GM23338 (cell line): Measurements from ENCODE around the gene MAT2B. TPM values are rescaled to one million over a fixed set of nuclear protein-coding genes. Genes with fewer than 3 reads are reported as not detected.
A peak's percentile ranks its signal among the peaks of the same experiment; 100 is the strongest.

Source experiments
- ATAC-seq: fragments of 200-7000 bp; cut with Tn5 transposase; 3 replicates; pipeline ENCODE4 v1.9.1; 2020
- DNase-seq: peaks from one replicate; pipeline ENCODE4 v3.0.0-alpha.2; 2015; ENCODE audit warnings: low spot score
- H2AFZ ChIP-seq: fragments of 200-600 bp; sonication (generic); 2 replicates; pipeline ENCODE4 v1.8.0; 2016; ENCODE audit warnings: antibody characterized with exemption, mild to moderate bottlenecking, moderate library complexity
- H3F3A ChIP-seq: fragments of 200-600 bp; sonication (generic); replicated peaks from 2 replicates; pipeline ENCODE4 v1.8.0; 2017; ENCODE audit warnings: antibody characterized with exemption, mixed run types, low read depth
- H3K27ac ChIP-seq: fragments of 200-600 bp; sonication (generic); 2 replicates; pipeline ENCODE4 v1.6.1; 2016; ENCODE audit warnings: low read depth
- H3K27me3 ChIP-seq: fragments of 200-600 bp; sonication (generic); 2 replicates; pipeline ENCODE4 v1.8.0; 2016; ENCODE audit warnings: mild to moderate bottlenecking, mixed run types, moderate library complexity; ENCODE audit not compliant: insufficient read depth
- H3K36me3 ChIP-seq: fragments of 200-600 bp; sonication (generic); 2 replicates; pipeline ENCODE4 v1.8.0; 2016; ENCODE audit warnings: mild to moderate bottlenecking; ENCODE audit not compliant: insufficient read depth
- H3K4me1 ChIP-seq: fragments of 200-600 bp; sonication (generic); 2 replicates; pipeline ENCODE4 v1.8.0; 2016; ENCODE audit warnings: mild to moderate bottlenecking, moderate library complexity; ENCODE audit not compliant: insufficient read depth
- H3K4me2 ChIP-seq: fragments of 200-600 bp; sonication (generic); 2 replicates; pipeline ENCODE4 v1.7.1; 2017; ENCODE audit warnings: mixed run types
- H3K4me3 ChIP-seq: fragments of 200-600 bp; sonication (generic); 2 replicates; pipeline ENCODE4 v1.6.1; 2016; ENCODE audit warnings: mixed run types
- H3K79me2 ChIP-seq: fragments of 200-600 bp; sonication (generic); replicated peaks from 2 replicates; pipeline ENCODE4 v1.8.0; 2017; ENCODE audit warnings: mild to moderate bottlenecking; ENCODE audit not compliant: insufficient read depth
- H3K9me2 ChIP-seq: fragments of 200-600 bp; sonication (generic); 2 replicates; pipeline ENCODE4 v1.8.0; 2017; ENCODE audit not compliant: insufficient read depth
- H4K20me1 ChIP-seq: fragments of 200-600 bp; sonication (generic); replicated peaks from 2 replicates; pipeline ENCODE4 v1.8.0; 2017; ENCODE audit warnings: mild to moderate bottlenecking; ENCODE audit not compliant: insufficient read depth
- H3K27ac Mint-ChIP-seq: 2 replicates; pipeline ENCODE4 v1.8.0; 2020; ENCODE audit warnings: inconsistent platforms, mild to moderate bottlenecking, moderate library complexity, mixed read lengths
- H3K27me3 Mint-ChIP-seq: 3 replicates; pipeline ENCODE4 v1.8.0; 2022; ENCODE audit warnings: low read depth, mild to moderate bottlenecking, moderate library complexity, mixed read lengths, inconsistent platforms; ENCODE audit not compliant: insufficient read depth, poor library complexity
- H3K36me3 Mint-ChIP-seq: 3 replicates; pipeline ENCODE4 v1.8.0; 2021; ENCODE audit warnings: low read depth, mild to moderate bottlenecking, inconsistent platforms, moderate library complexity, mixed read lengths
- H3K4me1 Mint-ChIP-seq: 3 replicates; pipeline ENCODE4 v1.8.0; 2020; ENCODE audit warnings: mild to moderate bottlenecking, inconsistent platforms, mixed read lengths
- H3K4me3 Mint-ChIP-seq: 3 replicates; pipeline ENCODE4 v1.8.0; 2021; ENCODE audit warnings: moderate library complexity, mild to moderate bottlenecking, inconsistent platforms, mixed read lengths
- H3K9me3 Mint-ChIP-seq: 3 replicates; pipeline ENCODE4 v1.8.0; 2020; ENCODE audit warnings: moderate library complexity, mild to moderate bottlenecking, inconsistent platforms, mixed read lengths
- STAT1 ChIP-seq: IDR thresholded peaks from one replicate; pipeline ENCODE4 v1.6.1; 2016; ENCODE audit warnings: antibody characterized with exemption; ENCODE audit not compliant: unreplicated experiment
- ZNF331 ChIP-seq: fragments of 250-450 bp; sonication (Bioruptor Pico); IDR thresholded peaks from 2 replicates; pipeline ENCODE4 v1.5.0; 2020; ENCODE audit warnings: low read depth, mild to moderate bottlenecking, moderate library complexity
- polyA plus RNA-seq: library from polyadenylated mRNA; unstranded; fragments of >200 nt; fragmentation: Nextera tagmentation; extraction: Ambion mirVana; gene quantifications from 2 replicates; pipeline ENCODE4 v1.2.1, GENCODE V29; 2016
- total RNA-seq: library from RNA; depleted of rRNA; stranded (reverse); fragments of >200 nt; shearing (Covaris generic); gene quantifications from 2 replicates; pipeline ENCODE4 v1.2.3, GENCODE V29; 2014
- TF ChIP-seq, protein P1 (sequence below): fragments of 250-450 bp; sonication (Bioruptor Pico); IDR thresholded peaks from 2 replicates; pipeline ENCODE4 v1.5.0; 2020; ENCODE audit warnings: mild to moderate bottlenecking, moderate library complexity
- TF ChIP-seq, protein P2 (sequence below), 2 experiments: fragments of 200-600 bp in 1 of 2; sonication (generic) in 1 of 2; conservative IDR thresholded peaks; 2 replicates each; pipeline versions ENCODE4 v1.5.1 to v1.6.1; 2016 to 2017; ENCODE audit warnings: antibody characterized with exemption in 2 of 2, low read depth in 2 of 2, mild to moderate bottlenecking in 2 of 2, moderate library complexity in 1 of 2
- TF ChIP-seq, protein P3 (sequence below): IDR thresholded peaks from one replicate; pipeline ENCODE4 v1.6.1; 2018; ENCODE audit warnings: antibody characterized with exemption; ENCODE audit not compliant: unreplicated experiment
- TF ChIP-seq, protein P4 (sequence below): IDR thresholded peaks from 2 replicates; pipeline ENCODE4 v1.6.1; 2016; ENCODE audit warnings: antibody characterized with exemption

MAT2B gene
- total and polyA plus RNA-seq, 2 experiments from 2014 or later, result 81.4 to 120 TPM

DNA sequence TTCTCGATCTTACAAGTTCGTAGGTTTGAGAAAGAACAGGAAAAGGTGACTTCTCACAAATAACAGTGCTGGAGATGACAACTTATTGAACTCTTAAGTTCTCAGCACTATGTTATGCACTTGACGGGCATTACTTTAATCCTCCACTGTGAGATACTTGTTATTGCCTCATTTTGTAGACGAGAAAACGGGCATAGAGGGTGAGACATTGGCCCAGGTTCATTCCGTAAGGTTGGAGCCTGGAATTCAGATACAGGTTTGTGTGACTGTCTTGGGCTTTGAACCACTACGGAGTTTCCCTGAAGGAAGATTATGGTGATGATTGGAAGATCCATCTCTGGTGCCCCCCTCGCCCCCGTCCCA, 657 bp downstream of the MAT2B start (continued):
- TF ChIP-seq, protein P1, sequence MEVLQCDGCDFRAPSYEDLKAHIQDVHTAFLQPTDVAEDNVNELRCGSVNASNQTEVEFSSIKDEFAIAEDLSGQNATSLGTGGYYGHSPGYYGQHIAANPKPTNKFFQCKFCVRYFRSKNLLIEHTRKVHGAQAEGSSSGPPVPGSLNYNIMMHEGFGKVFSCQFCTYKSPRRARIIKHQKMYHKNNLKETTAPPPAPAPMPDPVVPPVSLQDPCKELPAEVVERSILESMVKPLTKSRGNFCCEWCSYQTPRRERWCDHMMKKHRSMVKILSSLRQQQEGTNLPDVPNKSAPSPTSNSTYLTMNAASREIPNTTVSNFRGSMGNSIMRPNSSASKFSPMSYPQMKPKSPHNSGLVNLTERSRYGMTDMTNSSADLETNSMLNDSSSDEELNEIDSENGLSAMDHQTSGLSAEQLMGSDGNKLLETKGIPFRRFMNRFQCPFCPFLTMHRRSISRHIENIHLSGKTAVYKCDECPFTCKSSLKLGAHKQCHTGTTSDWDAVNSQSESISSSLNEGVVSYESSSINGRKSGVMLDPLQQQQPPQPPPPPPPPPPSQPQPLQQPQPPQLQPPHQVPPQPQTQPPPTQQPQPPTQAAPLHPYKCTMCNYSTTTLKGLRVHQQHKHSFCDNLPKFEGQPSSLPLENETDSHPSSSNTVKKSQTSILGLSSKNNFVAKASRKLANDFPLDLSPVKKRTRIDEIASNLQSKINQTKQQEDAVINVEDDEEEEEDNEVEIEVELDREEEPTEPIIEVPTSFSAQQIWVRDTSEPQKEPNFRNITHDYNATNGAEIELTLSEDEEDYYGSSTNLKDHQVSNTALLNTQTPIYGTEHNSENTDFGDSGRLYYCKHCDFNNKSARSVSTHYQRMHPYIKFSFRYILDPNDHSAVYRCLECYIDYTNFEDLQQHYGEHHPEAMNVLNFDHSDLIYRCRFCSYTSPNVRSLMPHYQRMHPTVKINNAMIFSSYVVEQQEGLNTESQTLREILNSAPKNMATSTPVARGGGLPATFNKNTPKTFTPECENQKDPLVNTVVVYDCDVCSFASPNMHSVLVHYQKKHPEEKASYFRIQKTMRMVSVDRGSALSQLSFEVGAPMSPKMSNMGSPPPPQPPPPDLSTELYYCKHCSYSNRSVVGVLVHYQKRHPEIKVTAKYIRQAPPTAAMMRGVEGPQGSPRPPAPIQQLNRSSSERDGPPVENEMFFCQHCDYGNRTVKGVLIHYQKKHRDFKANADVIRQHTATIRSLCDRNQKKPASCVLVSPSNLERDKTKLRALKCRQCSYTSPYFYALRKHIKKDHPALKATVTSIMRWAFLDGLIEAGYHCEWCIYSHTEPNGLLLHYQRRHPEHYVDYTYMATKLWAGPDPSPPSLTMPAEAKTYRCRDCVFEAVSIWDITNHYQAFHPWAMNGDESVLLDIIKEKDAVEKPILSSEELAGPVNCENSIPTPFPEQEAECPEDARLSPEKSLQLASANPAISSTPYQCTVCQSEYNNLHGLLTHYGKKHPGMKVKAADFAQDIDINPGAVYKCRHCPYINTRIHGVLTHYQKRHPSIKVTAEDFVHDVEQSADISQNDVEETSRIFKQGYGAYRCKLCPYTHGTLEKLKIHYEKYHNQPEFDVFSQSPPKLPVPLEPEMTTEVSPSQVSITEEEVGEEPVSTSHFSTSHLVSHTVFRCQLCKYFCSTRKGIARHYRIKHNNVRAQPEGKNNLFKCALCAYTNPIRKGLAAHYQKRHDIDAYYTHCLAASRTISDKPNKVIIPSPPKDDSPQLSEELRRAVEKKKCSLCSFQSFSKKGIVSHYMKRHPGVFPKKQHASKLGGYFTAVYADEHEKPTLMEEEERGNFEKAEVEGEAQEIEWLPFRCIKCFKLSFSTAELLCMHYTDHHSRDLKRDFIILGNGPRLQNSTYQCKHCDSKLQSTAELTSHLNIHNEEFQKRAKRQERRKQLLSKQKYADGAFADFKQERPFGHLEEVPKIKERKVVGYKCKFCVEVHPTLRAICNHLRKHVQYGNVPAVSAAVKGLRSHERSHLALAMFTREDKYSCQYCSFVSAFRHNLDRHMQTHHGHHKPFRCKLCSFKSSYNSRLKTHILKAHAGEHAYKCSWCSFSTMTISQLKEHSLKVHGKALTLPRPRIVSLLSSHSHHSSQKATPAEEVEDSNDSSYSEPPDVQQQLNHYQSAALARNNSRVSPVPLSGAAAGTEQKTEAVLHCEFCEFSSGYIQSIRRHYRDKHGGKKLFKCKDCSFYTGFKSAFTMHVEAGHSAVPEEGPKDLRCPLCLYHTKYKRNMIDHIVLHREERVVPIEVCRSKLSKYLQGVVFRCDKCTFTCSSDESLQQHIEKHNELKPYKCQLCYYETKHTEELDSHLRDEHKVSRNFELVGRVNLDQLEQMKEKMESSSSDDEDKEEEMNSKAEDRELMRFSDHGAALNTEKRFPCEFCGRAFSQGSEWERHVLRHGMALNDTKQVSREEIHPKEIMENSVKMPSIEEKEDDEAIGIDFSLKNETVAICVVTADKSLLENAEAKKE (CRISPR knock-in tag), result no peak
- TF ChIP-seq ZNF331 (CRISPR knock-in tag), result no peak

DNA sequence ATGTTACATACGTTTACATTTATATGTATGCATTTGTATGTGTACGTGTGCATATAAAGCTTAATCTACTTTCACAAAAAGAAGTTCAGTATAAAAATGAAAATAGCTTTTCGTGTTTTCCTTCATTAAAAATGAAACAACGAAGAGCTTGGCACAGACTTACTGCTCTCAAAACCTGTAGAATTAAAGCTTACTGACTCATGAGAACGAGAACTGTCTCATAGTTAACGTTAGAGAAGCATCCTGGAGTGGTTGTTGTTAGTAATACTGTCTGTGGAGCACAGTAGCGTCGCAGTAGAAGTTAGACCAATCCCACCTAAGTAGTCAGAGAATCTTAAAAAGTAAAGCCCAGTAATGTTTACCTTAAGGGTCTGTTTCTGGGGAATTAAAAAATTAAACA, 1.3 kb downstream of the MAT2B start:
- no peak overlapping the region for H3K27ac ChIP-seq
- peaks cover 47% of the 10 kb centered on the region for H3K4me1 Mint-ChIP-seq
- H3F3A ChIP-seq, result no peaks in the 10 kb centered on the region
- H3K9me2 ChIP-seq, result no peaks in the 10 kb centered on the region
- H2AFZ ChIP-seq, result no peak overlapping the region
- H3K27me3 ChIP-seq, result no peaks in the 10 kb centered on the region
- H3K4me3 ChIP-seq, result peak overlapping the region; percentile 58
- ATAC-seq (no peak), DNase-seq (no peak)
- H3K36me3 Mint-ChIP-seq, result peaks cover 39% of the 10 kb centered on the region
- no peaks in the 10 kb centered on the region for H3K36me3 ChIP-seq
- H3K27me3 Mint-ChIP-seq, result peaks cover 17% of the 10 kb centered on the region
- H3K4me3 Mint-ChIP-seq, result peak overlapping the region; percentile 96
- H3K79me2 ChIP-seq, result peaks cover 79% of the 10 kb centered on the region
- H3K4me1 ChIP-seq, result peaks cover 43% of the 10 kb centered on the region
- H3K9me3 Mint-ChIP-seq, result no peaks in the 10 kb centered on the region; the same call in 2 of the 3 replicates
- peaks cover 47% of the 10 kb centered on the region for H4K20me1 ChIP-seq
- H3K4me2 ChIP-seq, result peak overlapping the region; percentile 89
- H3K27ac Mint-ChIP-seq, result no peak overlapping the region
- no peak for TF ChIP-seq STAT1
- TF ChIP-seq, protein P2, sequence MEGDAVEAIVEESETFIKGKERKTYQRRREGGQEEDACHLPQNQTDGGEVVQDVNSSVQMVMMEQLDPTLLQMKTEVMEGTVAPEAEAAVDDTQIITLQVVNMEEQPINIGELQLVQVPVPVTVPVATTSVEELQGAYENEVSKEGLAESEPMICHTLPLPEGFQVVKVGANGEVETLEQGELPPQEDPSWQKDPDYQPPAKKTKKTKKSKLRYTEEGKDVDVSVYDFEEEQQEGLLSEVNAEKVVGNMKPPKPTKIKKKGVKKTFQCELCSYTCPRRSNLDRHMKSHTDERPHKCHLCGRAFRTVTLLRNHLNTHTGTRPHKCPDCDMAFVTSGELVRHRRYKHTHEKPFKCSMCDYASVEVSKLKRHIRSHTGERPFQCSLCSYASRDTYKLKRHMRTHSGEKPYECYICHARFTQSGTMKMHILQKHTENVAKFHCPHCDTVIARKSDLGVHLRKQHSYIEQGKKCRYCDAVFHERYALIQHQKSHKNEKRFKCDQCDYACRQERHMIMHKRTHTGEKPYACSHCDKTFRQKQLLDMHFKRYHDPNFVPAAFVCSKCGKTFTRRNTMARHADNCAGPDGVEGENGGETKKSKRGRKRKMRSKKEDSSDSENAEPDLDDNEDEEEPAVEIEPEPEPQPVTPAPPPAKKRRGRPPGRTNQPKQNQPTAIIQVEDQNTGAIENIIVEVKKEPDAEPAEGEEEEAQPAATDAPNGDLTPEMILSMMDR (conservative IDR thresholded peaks at IDR 0.05; ENCODE audit: low read depth in 2 of 2), result no peak
- TF ChIP-seq, protein P3, sequence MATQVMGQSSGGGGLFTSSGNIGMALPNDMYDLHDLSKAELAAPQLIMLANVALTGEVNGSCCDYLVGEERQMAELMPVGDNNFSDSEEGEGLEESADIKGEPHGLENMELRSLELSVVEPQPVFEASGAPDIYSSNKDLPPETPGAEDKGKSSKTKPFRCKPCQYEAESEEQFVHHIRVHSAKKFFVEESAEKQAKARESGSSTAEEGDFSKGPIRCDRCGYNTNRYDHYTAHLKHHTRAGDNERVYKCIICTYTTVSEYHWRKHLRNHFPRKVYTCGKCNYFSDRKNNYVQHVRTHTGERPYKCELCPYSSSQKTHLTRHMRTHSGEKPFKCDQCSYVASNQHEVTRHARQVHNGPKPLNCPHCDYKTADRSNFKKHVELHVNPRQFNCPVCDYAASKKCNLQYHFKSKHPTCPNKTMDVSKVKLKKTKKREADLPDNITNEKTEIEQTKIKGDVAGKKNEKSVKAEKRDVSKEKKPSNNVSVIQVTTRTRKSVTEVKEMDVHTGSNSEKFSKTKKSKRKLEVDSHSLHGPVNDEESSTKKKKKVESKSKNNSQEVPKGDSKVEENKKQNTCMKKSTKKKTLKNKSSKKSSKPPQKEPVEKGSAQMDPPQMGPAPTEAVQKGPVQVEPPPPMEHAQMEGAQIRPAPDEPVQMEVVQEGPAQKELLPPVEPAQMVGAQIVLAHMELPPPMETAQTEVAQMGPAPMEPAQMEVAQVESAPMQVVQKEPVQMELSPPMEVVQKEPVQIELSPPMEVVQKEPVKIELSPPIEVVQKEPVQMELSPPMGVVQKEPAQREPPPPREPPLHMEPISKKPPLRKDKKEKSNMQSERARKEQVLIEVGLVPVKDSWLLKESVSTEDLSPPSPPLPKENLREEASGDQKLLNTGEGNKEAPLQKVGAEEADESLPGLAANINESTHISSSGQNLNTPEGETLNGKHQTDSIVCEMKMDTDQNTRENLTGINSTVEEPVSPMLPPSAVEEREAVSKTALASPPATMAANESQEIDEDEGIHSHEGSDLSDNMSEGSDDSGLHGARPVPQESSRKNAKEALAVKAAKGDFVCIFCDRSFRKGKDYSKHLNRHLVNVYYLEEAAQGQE, result no peak
- TF ChIP-seq, protein P4, sequence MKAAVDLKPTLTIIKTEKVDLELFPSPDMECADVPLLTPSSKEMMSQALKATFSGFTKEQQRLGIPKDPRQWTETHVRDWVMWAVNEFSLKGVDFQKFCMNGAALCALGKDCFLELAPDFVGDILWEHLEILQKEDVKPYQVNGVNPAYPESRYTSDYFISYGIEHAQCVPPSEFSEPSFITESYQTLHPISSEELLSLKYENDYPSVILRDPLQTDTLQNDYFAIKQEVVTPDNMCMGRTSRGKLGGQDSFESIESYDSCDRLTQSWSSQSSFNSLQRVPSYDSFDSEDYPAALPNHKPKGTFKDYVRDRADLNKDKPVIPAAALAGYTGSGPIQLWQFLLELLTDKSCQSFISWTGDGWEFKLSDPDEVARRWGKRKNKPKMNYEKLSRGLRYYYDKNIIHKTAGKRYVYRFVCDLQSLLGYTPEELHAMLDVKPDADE, result no peak
